Stomach (tissue), 4 donors: ENCODE measurements around the gene ACSM3.

Source experiments
- CTCF ChIP-seq, 7 experiments: fragments of 450-650 bp in 4 of 7; fragments of 200-600 bp in 3 of 7; sonication (generic) in 3 of 7; IDR thresholded peaks; one replicate each; pipeline ENCODE4 v1.5.1; 2016 to 2019; ENCODE audit warnings: antibody characterized with exemption in 7 of 7, control low read depth in 2 of 7, mild to moderate bottlenecking in 1 of 7
- EP300 ChIP-seq: sonication (generic); formaldehyde crosslinking; IDR thresholded peaks from one replicate; pipeline ENCODE4 v1.6.1; 2017; ENCODE audit warnings: antibody characterized with exemption
- POLR2A ChIP-seq, 4 donors: fragments of 450-650 bp; IDR thresholded peaks; one replicate each; pipeline ENCODE4 v1.6.1; 2016; ENCODE audit warnings: antibody characterized with exemption in 4 of 4, control low read depth in 2 of 4, mild to moderate bottlenecking in 1 of 4, moderate library complexity in 1 of 4

- TF ChIP-seq EP300 (no peak), CTCF (IDR thresholded peaks at IDR 0.05) (no peak), POLR2A (IDR thresholded peaks at IDR 0.05) (no peak)
Measured at GRCh38 chr16:20753727-20754126, 10.1 kb upstream of the ACSM3 start.
